Right lobe of liver (tissue), 6 donors: Measurements from ENCODE around the gene AURKAIP1. TPM values are rescaled to one million over a fixed set of nuclear protein-coding genes. Genes with fewer than 3 reads are reported as not detected.

ENCODE experiments used
- ATAC-seq, 4 donors: fragments of 200-7000 bp; cut with Tn5 transposase; one replicate each; pipeline ENCODE4 v1.9.1; 2020; ENCODE audit warnings: mild to moderate bottlenecking in 4 of 4, moderate library complexity in 4 of 4
- DNase-seq, 3 donors: peaks; one replicate each; pipeline ENCODE4 v3.0.0-alpha.2; 2020
- H3K27ac ChIP-seq, 3 donors: fragments of 200-600 bp; one replicate each; pipeline ENCODE4 v1.8.0; 2022
- H3K27me3 ChIP-seq, 2 donors: fragments of 200-600 bp; one replicate each; pipeline ENCODE4 v1.8.0; 2022
- H3K36me3 ChIP-seq, 4 donors: fragments of 200-600 bp; sonication (generic) in 1 of 4; one replicate each; pipeline versions ENCODE4 v1.5.1 to v1.8.0; 2017 to 2022; ENCODE audit warnings: control low read depth in 1 of 4
- H3K4me1 ChIP-seq, 4 donors: fragments of 200-600 bp; sonication (generic) in 1 of 4; one replicate each; pipeline versions ENCODE4 v1.5.1 to v1.8.0; 2017 to 2022; ENCODE audit warnings: control low read depth in 1 of 4
- H3K4me3 ChIP-seq, 3 donors: fragments of 200-600 bp; one replicate each; pipeline ENCODE4 v1.8.0; 2022
- H3K9me3 ChIP-seq, 4 donors: fragments of 200-600 bp; sonication (generic) in 1 of 4; one replicate each; pipeline versions ENCODE4 v1.5.1 to v1.8.0; 2017 to 2022; ENCODE audit warnings: control low read depth in 1 of 4
- CTCF ChIP-seq, 4 donors: fragments of 200-600 bp in 3 of 4; fragments of 450-650 bp in 1 of 4; IDR thresholded peaks; one replicate each; pipeline versions ENCODE4 v1.5.1 to v1.8.0; 2016 to 2022; ENCODE audit warnings: antibody characterized with exemption in 4 of 4, mild to moderate bottlenecking in 2 of 4
- POLR2A ChIP-seq: fragments of 450-650 bp; IDR thresholded peaks from one replicate; pipeline ENCODE4 v1.6.1; 2017; ENCODE audit warnings: antibody characterized with exemption, mild to moderate bottlenecking
- WGBS: methylation state at CpG from one replicate; pipeline ENCODE4 v1.1.6; 2018; ENCODE audit warnings: low coverage, low lambda C conversion rate; ENCODE audit not compliant: insufficient coverage; ENCODE audit errors: missing lambda C conversion rate; 5-methylcytosine and 5-hydroxymethylcytosine counted together
- intact Hi-C, 2 donors: fragments of 100-400 bp; cut with DNase I; formaldehyde crosslinking; loops; one replicate each; pipeline versions ENCODE4 v1.11.2 to v1.14.1; 2022
- total RNA-seq, 6 experiments: library from RNA; depleted of rRNA in 2 of 6; stranded (reverse); fragments of >200 nt in 2 of 6; fragmentation: NEBNext Ultra II Directional in 3 of 6; extraction: Animal tissue kit (Norgen Biotek cat#: 25700) in 3 of 6; gene quantifications; one replicate each; pipeline versions ENCODE4 v1.1.0 to v1.2.4, GENCODE V29; 2016 to 2023
- donor health status: DM: no; HTN: yes; CAD: no.
- donor health status: DM: no; HTN: no; CAD: no.
- donor health status: DM: no; HTN: no; CAD: no.
- donor health status: DM: no; HTN: yes; CAD: no.
- donor health status: DM: no; HTN: yes; CAD: no.

The AURKAIP1 gene
- total RNA-seq, 6 experiments from 2014 or later, result 70.0 to 140 (median 104) TPM

- 53% methylated on average over 6 of the region's 7 CpGs for WGBS
- no peak for DNase-seq
- no peak for TF ChIP-seq POLR2A
- no peak for TF ChIP-seq CTCF (IDR thresholded peaks at IDR 0.05)
- peak overlapping the region in 2 of 3 donors; percentile 76 to 81 for H3K27ac ChIP-seq
- H3K4me3 ChIP-seq, result peak overlapping the region; percentile 99 to 100 (median 100)
- no peak for ATAC-seq
- intact Hi-C loops, result no loop called here
- no peaks in the 10 kb centered on the region for H3K9me3 ChIP-seq
- peaks cover 0 to 50% (median 12%) of the 10 kb centered on the region in 4 donors for H3K36me3 ChIP-seq
- H3K4me1 ChIP-seq, result peaks cover 0 to 59% (median 17%) of the 10 kb centered on the region in 4 donors
- no peaks in the 10 kb centered on the region for H3K27me3 ChIP-seq
Measured at GRCh38 chr1:1401457-1402010, 26.5 kb upstream of the AURKAIP1 start.

GRCh38 chr1:1400576-1401456 is 25.8 kb upstream of the AURKAIP1 start:
- peak; percentile 84 to 94 (median 93) for DNase-seq
- WGBS, result 26% methylated on average over 21 of the region's 22 CpGs
- TF ChIP-seq POLR2A, result peak; percentile 48
- peak in 1 of 4 donors; percentile 6 for TF ChIP-seq CTCF (IDR thresholded peaks at IDR 0.05)
- H3K4me3 ChIP-seq, result peak overlapping the region; percentile 99 to 100 (median 100)
- peak; percentile 68 to 78 (median 72) for ATAC-seq
- peaks cover 0 to 53% (median 14%) of the 10 kb centered on the region in 4 donors for H3K4me1 ChIP-seq
- H3K27me3 ChIP-seq, result no peaks in the 10 kb centered on the region
- H3K27ac ChIP-seq, result peak overlapping the region; percentile 58 to 81 (median 76)
- H3K36me3 ChIP-seq, result peaks cover 0 to 58% (median 12%) of the 10 kb centered on the region in 4 donors
- no peaks in the 10 kb centered on the region for H3K9me3 ChIP-seq
- intact Hi-C loops, result no loop called here

- DNase-seq (no peak), ATAC-seq (peak in 2 of 4 donors; percentile 1 to 2)
- peak overlapping the region; percentile 99 to 100 (median 100) for H3K4me3 ChIP-seq
- peaks cover 0 to 45% (median 10%) of the 10 kb centered on the region in 4 donors for H3K4me1 ChIP-seq
- H3K27me3 ChIP-seq, result no peaks in the 10 kb centered on the region
- 4% methylated on average over 13 of the region's 34 CpGs for WGBS
- peaks cover 0 to 58% (median 15%) of the 10 kb centered on the region in 4 donors for H3K36me3 ChIP-seq
- H3K9me3 ChIP-seq, result no peaks in the 10 kb centered on the region
- intact Hi-C loops, result no loop called here
- TF ChIP-seq CTCF (IDR thresholded peaks at IDR 0.05) (no peak), POLR2A (no peak)
- peak overlapping the region; percentile 58 to 81 (median 76) for H3K27ac ChIP-seq
Measured at GRCh38 chr1:1399872-1400575, 25.0 kb upstream of the AURKAIP1 start.

GRCh38 chr1:1399187-1399871 is 24.3 kb upstream of the AURKAIP1 start, which contains the start of gene CCNL2:
Gene CCNL2, minus strand, starts transcription at chr1:1399335. Its CDS starts 29 bp downstream, at chr1:1399306.
- intact Hi-C loops, result no loop called here
- WGBS, result 0% methylated on average over 12 of the region's 86 CpGs

More at GRCh38 chr1:1399187-1399871, 24.3 kb upstream of the AURKAIP1 start, which contains the start of gene CCNL2:
- peak; percentile 44 to 62 (median 51) for TF ChIP-seq CTCF (IDR thresholded peaks at IDR 0.05)
- peak; percentile 68 for TF ChIP-seq POLR2A
- Histone ChIP-seq H3K4me3 (peak within 1 kb of the TSS; percentile 99 to 100 (median 100)), H3K27ac (peak within 1 kb of the TSS; percentile 75 to 81 (median 76)), H3K4me1 (peaks cover 0 to 43% (median 9%) of the 10 kb centered on the region in 4 donors), H3K9me3 (no peaks in the 10 kb centered on the region), H3K36me3 (peaks cover 0 to 58% (median 17%) of the 10 kb centered on the region in 4 donors), H3K27me3 (no peaks in the 10 kb centered on the region)
- peak; percentile 99 for DNase-seq
- ATAC-seq, result peak; percentile 87 to 94 (median 90)
